Naive thymus-derived CD4-positive, alpha-beta T cell (primary cell): ENCODE measurements around the gene SYNGR1. TPM values are rescaled to one million over a fixed set of nuclear protein-coding genes. Genes with fewer than 3 reads are reported as not detected.
A peak's percentile ranks its signal among the peaks of the same experiment; 100 is the strongest.

Experiments used
- ATAC-seq: fragments of 150-1000 bp; cut with Tn5 transposase; 2 replicates; pipeline ENCODE4 v1.10.0; 2021; ENCODE audit warnings: mild to moderate bottlenecking, moderate library complexity
- CTCF ChIA-PET: fragments of 350-600 bp; sonication (Branson Sonifier 250); formaldehyde crosslinking; loops from one replicate; lab custom pipeline; 2021; ENCODE audit warnings: antibody characterized with exemption; lab: Charles Lee
- POLR2A ChIA-PET: fragments of 350-600 bp; sonication (Branson Sonifier 250); formaldehyde crosslinking; loops from one replicate; lab custom pipeline; 2021; ENCODE audit warnings: antibody characterized with exemption, inconsistent platforms; lab: Charles Lee
- DNase-seq, 9 donors: peaks; one replicate each; pipeline versions ENCODE4 v3.0.0 to v3.0.0-alpha.2; 2020 to 2022; ENCODE audit warnings: mixed read lengths in 1 of 9
- H3K27ac ChIP-seq: one replicate; pipeline ENCODE4 v1.7.0; 2013; ENCODE audit warnings: mild to moderate bottlenecking, low read depth, low read length, moderate library complexity
- H3K27me3 ChIP-seq, 2 donors: one replicate each; pipeline ENCODE4 v1.7.0; 2013; ENCODE audit warnings: low read length in 2 of 2, mild to moderate bottlenecking in 2 of 2, moderate library complexity in 2 of 2; ENCODE audit not compliant: control insufficient read depth in 2 of 2, insufficient read depth in 2 of 2
- H3K36me3 ChIP-seq, 3 experiments: 1 replicate in 2 of 3; 2 replicates in 1 of 3; pipeline ENCODE4 v1.7.0; 2013; ENCODE audit warnings: low read length in 3 of 3, mild to moderate bottlenecking in 3 of 3, moderate library complexity in 1 of 3; ENCODE audit not compliant: insufficient read depth in 3 of 3, control insufficient read depth in 2 of 3
- H3K4me1 ChIP-seq, 2 donors: one replicate each; pipeline ENCODE4 v1.7.0; 2013; ENCODE audit warnings: low read length in 2 of 2, mild to moderate bottlenecking in 2 of 2, moderate library complexity in 1 of 2; ENCODE audit not compliant: control insufficient read depth in 2 of 2, insufficient read depth in 2 of 2
- H3K4me3 ChIP-seq: 2 replicates; pipeline ENCODE4 v1.7.0; 2013; ENCODE audit warnings: mild to moderate bottlenecking, low read length
- H3K9me3 ChIP-seq, 3 experiments: 1 replicate in 2 of 3; 2 replicates in 1 of 3; pipeline ENCODE4 v1.7.0; 2013; ENCODE audit warnings: low read length in 3 of 3; ENCODE audit not compliant: control insufficient read depth in 2 of 3
- H3K27ac Mint-ChIP-seq, 9 donors: one replicate each; pipeline ENCODE4 v1.8.0; 2020 to 2022; ENCODE audit warnings: mixed read lengths in 9 of 9, mild to moderate bottlenecking in 8 of 9, moderate library complexity in 5 of 9, inconsistent platforms in 2 of 9
- H3K27me3 Mint-ChIP-seq, 5 donors: one replicate each; pipeline ENCODE4 v1.8.0; 2021 to 2022; ENCODE audit warnings: mixed read lengths in 5 of 5, mild to moderate bottlenecking in 1 of 5
- H3K36me3 Mint-ChIP-seq, 5 donors: one replicate each; pipeline ENCODE4 v1.8.0; 2020 to 2022; ENCODE audit warnings: mixed read lengths in 5 of 5, mild to moderate bottlenecking in 3 of 5, inconsistent platforms in 1 of 5
- H3K4me1 Mint-ChIP-seq, 7 donors: one replicate each; pipeline ENCODE4 v1.8.0; 2020 to 2022; ENCODE audit warnings: mixed read lengths in 7 of 7, mild to moderate bottlenecking in 3 of 7, inconsistent platforms in 1 of 7
- H3K4me3 Mint-ChIP-seq, 10 donors: one replicate each; pipeline ENCODE4 v1.8.0; 2020 to 2022; ENCODE audit warnings: mild to moderate bottlenecking in 10 of 10, mixed read lengths in 10 of 10, moderate library complexity in 6 of 10, inconsistent platforms in 2 of 10
- H3K9me3 Mint-ChIP-seq, 11 donors: one replicate each; pipeline ENCODE4 v1.8.0; 2020 to 2022; ENCODE audit warnings: mixed read lengths in 11 of 11, mild to moderate bottlenecking in 4 of 11, inconsistent platforms in 1 of 11, moderate library complexity in 1 of 11
- intact Hi-C, 2 donors: fragments of 100-400 bp; cut with micrococcal nuclease; formaldehyde crosslinking; loops; one replicate each; pipeline ENCODE4 v1.15.1; 2023
- polyA plus RNA-seq, 2 donors: library from polyadenylated mRNA; unstranded; fragments of 300-500 nt; fragmentation: Illumina TruSeq; gene quantifications; one replicate each; pipeline ENCODE4 v1.2.3, GENCODE V29; 2021
- total RNA-seq, 6 experiments: library from RNA in 5 of 6; stranded (reverse) in 5 of 6; gene quantifications; 1 replicate in 5 of 6; 2 replicates in 1 of 6; pipeline ENCODE4 v1.2.3 and lab custom pipeline; 2021 to 2026

Gene SYNGR1
- total and polyA plus RNA-seq, 7 experiments from 2014 or later, result 0.12 to 7.0 (median 1.5) TPM

DNA sequence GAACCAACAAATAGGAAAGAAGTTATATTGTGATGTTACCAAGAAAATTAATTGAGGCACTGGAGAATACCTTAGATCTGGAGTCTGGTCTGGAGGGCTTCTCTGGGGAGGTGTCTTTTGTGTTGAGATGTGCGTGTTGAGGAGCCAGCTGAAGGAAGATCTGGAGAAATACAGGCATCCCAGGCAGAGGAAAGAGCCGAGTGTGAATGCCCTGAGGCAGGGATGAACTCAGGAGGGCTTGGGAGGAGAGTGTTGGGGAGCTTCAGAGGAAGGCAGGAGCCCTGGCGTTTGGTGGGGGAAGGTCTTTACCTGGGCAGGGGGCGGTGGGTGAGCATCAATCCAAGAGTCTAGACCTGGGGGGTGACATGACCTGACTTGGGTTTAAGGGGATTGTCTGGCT is 13.1 kb downstream of the SYNGR1 start:
- Mint-ChIP-seq H3K36me3 (no peaks in the 10 kb centered on the region), H3K9me3 (no peaks in the 10 kb centered on the region), H3K27me3 (peaks cover 0 to 2% (median 0%) of the 10 kb centered on the region in 5 donors), H3K4me3 (no peak overlapping the region), H3K27ac (peak overlapping the region in 1 of 9 donors; percentile 3), H3K4me1 (peaks cover 0 to 12% (median 7%) of the 10 kb centered on the region in 7 donors)
- H3K9me3 ChIP-seq, result no peaks in the 10 kb centered on the region
- no peak for DNase-seq
- no peak overlapping the region for H3K27ac ChIP-seq
- H3K4me3 ChIP-seq, result no peak overlapping the region
- H3K4me1 ChIP-seq, result no peaks in the 10 kb centered on the region
- no peaks in the 10 kb centered on the region for H3K36me3 ChIP-seq
- intact Hi-C loops, result no loop called here
- POLR2A ChIA-PET, result no interaction called here
- CTCF ChIA-PET, result no interaction called here
- no peak for ATAC-seq
- no peaks in the 10 kb centered on the region for H3K27me3 ChIP-seq

DNA sequence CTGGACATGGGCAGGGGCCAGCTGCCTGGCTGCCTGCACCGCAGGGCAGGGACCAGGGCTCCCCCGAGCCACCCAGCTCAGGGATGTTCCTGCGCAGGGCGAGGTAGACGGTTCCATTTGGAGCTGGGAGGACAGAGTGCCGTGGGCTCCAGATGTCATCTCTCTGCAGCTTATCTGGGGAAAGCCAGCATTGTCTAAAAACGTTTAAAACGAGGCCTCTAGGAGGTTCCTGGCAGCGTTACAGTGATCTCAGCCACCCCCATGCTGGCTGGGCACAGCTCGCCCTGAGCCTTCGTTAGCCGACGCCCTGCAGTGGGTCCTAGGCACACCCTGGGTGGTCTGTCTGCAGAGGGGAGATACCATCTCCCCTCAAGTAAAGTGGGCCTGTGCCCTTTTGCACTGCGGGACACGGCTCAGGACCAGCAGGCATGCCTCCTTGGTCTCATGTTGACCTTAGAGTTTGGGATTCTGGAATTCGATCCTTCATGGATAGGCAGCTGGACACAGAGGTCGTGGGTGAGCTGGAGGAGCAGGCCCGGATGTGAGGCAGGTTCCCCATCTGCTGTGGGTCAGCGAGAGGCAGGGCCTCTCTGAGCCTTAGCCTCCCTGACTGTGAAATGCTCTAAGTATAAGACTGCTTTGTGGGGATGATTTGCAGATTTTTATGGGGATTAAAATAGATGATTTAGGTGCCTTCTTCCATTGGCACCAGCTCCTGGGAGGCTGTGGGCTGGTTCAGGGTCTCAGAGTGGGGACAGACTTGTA is 14.1 kb downstream of the SYNGR1 start:
- DNase-seq (no peak), ATAC-seq (no peak)
- Histone ChIP-seq H3K36me3 (no peaks in the 10 kb centered on the region), H3K27me3 (no peaks in the 10 kb centered on the region), H3K9me3 (no peaks in the 10 kb centered on the region), H3K27ac (no peak overlapping the region), H3K4me1 (no peaks in the 10 kb centered on the region), H3K4me3 (no peak overlapping the region)
- no peaks in the 10 kb centered on the region for H3K36me3 Mint-ChIP-seq
- CTCF ChIA-PET, result no interaction called here
- H3K4me1 Mint-ChIP-seq, result peaks cover 0 to 12% (median 7%) of the 10 kb centered on the region in 7 donors
- H3K27me3 Mint-ChIP-seq, result peaks cover 0 to 2% (median 0%) of the 10 kb centered on the region in 5 donors
- POLR2A ChIA-PET, result interaction anchor here (0.8 kb wide), 1 partner anchor 165 kb away, joined by 3 read pairs; no protein-coding TSS in a partner anchor
- no peak overlapping the region for H3K4me3 Mint-ChIP-seq
- H3K27ac Mint-ChIP-seq, result peak overlapping the region in 1 of 9 donors; percentile 9
- intact Hi-C loops, result no loop called here
- H3K9me3 Mint-ChIP-seq, result no peaks in the 10 kb centered on the region

DNA sequence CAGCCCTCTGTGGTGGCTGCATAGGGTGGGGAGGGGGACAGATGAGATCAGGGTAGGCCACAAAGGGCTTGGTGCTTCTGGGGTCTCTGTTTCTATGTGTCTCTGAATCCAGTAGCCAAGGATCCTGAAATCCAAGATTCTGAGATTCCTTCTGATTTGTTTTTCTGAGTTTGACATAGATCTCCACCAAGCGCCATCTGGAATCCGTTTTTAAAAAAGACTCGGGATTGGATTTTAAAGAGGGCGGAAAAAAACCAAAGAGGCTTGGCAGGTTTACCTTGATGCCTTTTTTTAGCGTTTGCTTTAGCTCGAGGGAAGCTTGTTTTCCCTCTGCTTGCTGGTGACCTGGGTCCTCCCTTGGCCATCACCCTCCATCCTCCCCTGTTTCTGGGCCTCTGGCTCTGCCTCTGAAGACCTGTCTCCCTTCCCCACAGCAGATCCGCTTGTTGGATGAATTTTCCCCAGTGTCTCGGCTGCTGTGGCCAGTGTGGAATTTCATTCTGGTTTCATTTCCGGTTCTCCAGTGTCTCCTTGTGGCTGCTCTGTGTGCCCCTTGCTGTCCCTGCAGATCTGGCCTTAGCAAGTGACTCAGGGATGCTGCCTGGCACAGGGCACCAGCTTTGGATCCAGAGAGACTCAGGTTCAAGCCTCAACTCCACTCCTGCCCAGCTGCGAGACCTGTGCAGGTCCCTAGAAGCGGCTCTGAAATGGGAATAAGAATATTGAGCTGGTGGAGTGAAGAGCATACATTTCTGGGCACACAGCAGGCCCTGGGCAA is 15.1 kb downstream of the SYNGR1 start:
- H3K4me1 Mint-ChIP-seq, result peaks cover 0 to 11% (median 7%) of the 10 kb centered on the region in 7 donors

DNA sequence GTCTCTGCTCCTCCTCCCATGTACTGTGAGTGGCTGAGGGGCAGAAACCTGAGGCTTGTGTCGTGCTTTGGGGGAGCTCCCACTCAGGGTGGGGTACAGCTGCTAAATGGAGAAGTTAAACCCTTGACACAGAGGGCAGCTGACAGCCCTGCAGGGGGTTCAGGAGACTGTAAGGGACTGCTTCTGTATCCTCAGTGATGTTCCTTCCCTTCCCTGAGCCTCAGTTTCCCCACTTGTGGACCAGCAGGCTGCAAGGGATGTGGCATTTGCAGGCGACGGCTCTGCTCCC is 15.6 kb downstream of the SYNGR1 start:
- no peak overlapping the region for H3K4me3 Mint-ChIP-seq
- no peak overlapping the region for H3K27ac Mint-ChIP-seq
- no peaks in the 10 kb centered on the region for H3K36me3 ChIP-seq
- ATAC-seq, result no peak
- H3K4me1 Mint-ChIP-seq, result peaks cover 0 to 11% (median 5%) of the 10 kb centered on the region in 7 donors
- H3K27ac ChIP-seq, result no peak overlapping the region
- POLR2A ChIA-PET, result no interaction called here
- peaks cover 0 to 2% (median 0%) of the 10 kb centered on the region in 5 donors for H3K27me3 Mint-ChIP-seq
- DNase-seq, result no peak
- CTCF ChIA-PET, result no interaction called here
- no peaks in the 10 kb centered on the region for H3K9me3 ChIP-seq
- no peaks in the 10 kb centered on the region for H3K9me3 Mint-ChIP-seq
- H3K4me1 ChIP-seq, result no peaks in the 10 kb centered on the region
- no peaks in the 10 kb centered on the region for H3K27me3 ChIP-seq
- no peak overlapping the region for H3K4me3 ChIP-seq
- no peaks in the 10 kb centered on the region for H3K36me3 Mint-ChIP-seq
- intact Hi-C loops, result no loop called here

More for the DNA sequence above, 15.1 kb downstream of the SYNGR1 start:
- Histone ChIP-seq H3K27ac (no peak overlapping the region), H3K36me3 (no peaks in the 10 kb centered on the region), H3K9me3 (no peaks in the 10 kb centered on the region), H3K27me3 (no peaks in the 10 kb centered on the region), H3K4me1 (no peaks in the 10 kb centered on the region), H3K4me3 (no peak overlapping the region)
- ChIA-PET POLR2A (interaction anchor here (0.5 to 0.8 kb wide), 3 partner anchors 125 to 596 kb away, joined by 3 to 5 read pairs (median 3); no protein-coding TSS in a partner anchor), CTCF (no interaction called here)
- Mint-ChIP-seq H3K27ac (no peak overlapping the region), H3K27me3 (peaks cover 0 to 2% (median 0%) of the 10 kb centered on the region in 5 donors), H3K36me3 (no peaks in the 10 kb centered on the region), H3K4me3 (no peak overlapping the region), H3K9me3 (no peaks in the 10 kb centered on the region)
- ATAC-seq, result no peak
- DNase-seq, result no peak
- intact Hi-C loops, result no loop called here

DNA sequence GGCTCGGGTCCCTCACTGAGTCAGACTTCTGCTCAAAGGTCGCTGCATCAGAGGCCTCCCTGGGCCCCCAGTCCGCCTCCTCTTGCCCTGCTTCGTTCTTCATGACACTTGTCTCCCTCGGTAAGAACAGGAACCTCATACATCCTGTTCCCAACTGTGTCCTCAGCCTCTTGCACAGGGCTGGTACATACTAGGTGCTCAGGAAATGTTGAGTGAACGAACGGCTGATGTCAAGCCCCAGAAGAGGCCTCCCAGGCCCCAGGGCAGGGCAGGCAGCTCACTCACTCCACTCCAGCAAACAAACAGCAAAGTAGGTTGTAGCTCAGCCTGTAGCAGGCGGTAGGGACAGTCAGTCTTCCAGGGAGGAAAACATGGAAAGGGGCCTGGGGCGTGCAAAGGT is 17.2 kb downstream of the SYNGR1 start:
- POLR2A ChIA-PET, result interaction anchor here (0.5 kb wide), 1 partner anchor 714 kb away, joined by 3 read pairs; no protein-coding TSS in a partner anchor

DNA sequence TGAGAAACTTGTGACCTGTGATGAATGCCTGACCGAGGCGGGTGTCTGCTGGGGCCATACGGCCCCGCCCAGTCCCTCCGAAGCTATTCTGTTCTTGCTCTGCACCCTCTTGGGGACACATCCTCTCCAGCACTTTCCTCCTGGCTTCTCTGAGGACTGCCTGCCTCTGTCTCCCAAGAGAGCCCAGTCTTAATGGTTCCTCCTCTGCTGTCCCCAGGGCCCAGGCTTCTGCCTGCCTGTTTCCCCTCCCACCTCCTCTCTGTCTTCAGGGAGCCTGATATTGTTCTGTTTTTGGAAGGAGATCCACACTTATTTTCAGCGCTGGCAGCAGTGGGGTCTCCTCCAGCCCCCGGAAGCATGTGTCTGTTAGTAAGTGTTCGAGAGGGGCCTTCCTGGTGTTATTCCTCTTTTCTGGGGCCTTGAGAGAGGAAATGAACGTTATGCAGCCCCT is 18.7 kb downstream of the SYNGR1 start:
- intact Hi-C loops, result no loop called here
- H3K4me1 Mint-ChIP-seq, result peaks cover 0 to 11% (median 5%) of the 10 kb centered on the region in 7 donors

More for the DNA sequence above, 17.2 kb downstream of the SYNGR1 start:
- no peak for ATAC-seq
- DNase-seq, result no peak
- Histone ChIP-seq H3K4me3 (no peak overlapping the region), H3K9me3 (peaks cover 0 to 3% (median 0%) of the 10 kb centered on the region in 3 experiments), H3K27ac (no peak overlapping the region), H3K27me3 (no peaks in the 10 kb centered on the region), H3K36me3 (no peaks in the 10 kb centered on the region), H3K4me1 (no peaks in the 10 kb centered on the region)
- H3K36me3 Mint-ChIP-seq, result no peaks in the 10 kb centered on the region
- H3K27me3 Mint-ChIP-seq, result peaks cover 0 to 2% (median 0%) of the 10 kb centered on the region in 5 donors
- peaks cover 0 to 3% (median 0%) of the 10 kb centered on the region in 11 donors for H3K9me3 Mint-ChIP-seq
- no peak overlapping the region for H3K4me3 Mint-ChIP-seq
- CTCF ChIA-PET, result no interaction called here
- H3K4me1 Mint-ChIP-seq, result peaks cover 0 to 11% (median 5%) of the 10 kb centered on the region in 7 donors
- intact Hi-C loops, result no loop called here
- peak overlapping the region in 3 of 9 donors; percentile 28 to 80 (median 54) for H3K27ac Mint-ChIP-seq

More for the DNA sequence above, 18.7 kb downstream of the SYNGR1 start:
- H3K27ac ChIP-seq, result no peak overlapping the region
- ChIA-PET POLR2A (no interaction called here), CTCF (no interaction called here)
- Mint-ChIP-seq H3K27ac (no peak overlapping the region), H3K9me3 (peaks cover 0 to 3% (median 0%) of the 10 kb centered on the region in 11 donors), H3K4me3 (no peak overlapping the region), H3K36me3 (no peaks in the 10 kb centered on the region), H3K27me3 (peaks cover 0 to 2% (median 0%) of the 10 kb centered on the region in 5 donors)
- no peaks in the 10 kb centered on the region for H3K36me3 ChIP-seq
- no peaks in the 10 kb centered on the region for H3K27me3 ChIP-seq
- no peak overlapping the region for H3K4me3 ChIP-seq
- DNase-seq, result no peak
- no peak for ATAC-seq
- no peaks in the 10 kb centered on the region for H3K4me1 ChIP-seq
- H3K9me3 ChIP-seq, result peaks cover 0 to 4% (median 0%) of the 10 kb centered on the region in 3 experiments
